Common myeloid progenitor, CD34-positive (primary cell): ENCODE results near the gene CR1.
"Not testable (repeated sequence)": the region's sequence is repeated elsewhere in the genome, so short reads cannot be mapped to it uniquely, and the experiment has no call there.

ENCODE experiments used
- CTCF ChIA-PET: fragments of 350-600 bp; sonication (Branson Sonifier 250); formaldehyde crosslinking; loops from one replicate; lab custom pipeline; 2021; ENCODE audit warnings: antibody characterized with exemption; lab: Charles Lee
- POLR2A ChIA-PET: fragments of 350-600 bp; sonication (Branson Sonifier 250); formaldehyde crosslinking; loops from one replicate; lab custom pipeline; 2021; ENCODE audit warnings: antibody characterized with exemption; lab: Charles Lee
- DNase-seq, 3 donors: peaks; one replicate each; pipeline versions ENCODE4 v3.0.0 to v3.0.0-alpha.2; 2013
- H3K27ac ChIP-seq, 2 experiments: 1 replicate in 1 of 2; 2 replicates in 1 of 2; pipeline ENCODE4 v1.7.0; 2013; ENCODE audit warnings: inconsistent platforms in 2 of 2, low read length in 2 of 2, mild to moderate bottlenecking in 2 of 2, low read depth in 1 of 2, moderate library complexity in 1 of 2; ENCODE audit not compliant: severe bottlenecking in 2 of 2, insufficient read depth in 1 of 2, poor library complexity in 1 of 2
- H3K27me3 ChIP-seq, 5 experiments: replicated peaks in 2 of 5; 1 replicate in 3 of 5; 2 replicates in 2 of 5; pipeline versions ENCODE4 v1.6.1 to v1.7.0; 2013; ENCODE audit warnings: low read length in 4 of 5, mild to moderate bottlenecking in 2 of 5, moderate library complexity in 2 of 5, inconsistent platforms in 1 of 5; ENCODE audit not compliant: insufficient read depth in 5 of 5, control insufficient read depth in 4 of 5
- H3K36me3 ChIP-seq, 4 experiments: 1 replicate in 2 of 4; 2 replicates in 2 of 4; pipeline versions ENCODE4 v1.6.1 to v1.7.0; 2013; ENCODE audit warnings: low read length in 3 of 4, control low read depth in 1 of 4, mild to moderate bottlenecking in 1 of 4; ENCODE audit not compliant: control insufficient read depth in 4 of 4, insufficient read depth in 4 of 4
- H3K4me1 ChIP-seq, 4 experiments: 1 replicate in 3 of 4; 2 replicates in 1 of 4; pipeline versions ENCODE4 v1.6.1 to v1.7.1; 2013; ENCODE audit warnings: low read length in 3 of 4, mild to moderate bottlenecking in 3 of 4, control low read depth in 1 of 4, inconsistent platforms in 1 of 4, moderate library complexity in 1 of 4; ENCODE audit not compliant: control insufficient read depth in 4 of 4, insufficient read depth in 4 of 4; ENCODE audit errors: control extremely low read depth in 1 of 4
- H3K4me3 ChIP-seq, 7 experiments: 1 replicate in 4 of 7; 2 replicates in 3 of 7; pipeline versions ENCODE4 v1.5.1 to v1.7.0; 2013; ENCODE audit warnings: mild to moderate bottlenecking in 7 of 7, low read length in 6 of 7, moderate library complexity in 6 of 7, inconsistent platforms in 2 of 7, low read depth in 2 of 7, control low read depth in 1 of 7; ENCODE audit not compliant: insufficient read depth in 4 of 7, control insufficient read depth in 1 of 7; ENCODE audit errors: extremely low read depth in 1 of 7
- H3K9me3 ChIP-seq, 5 experiments: 1 replicate in 4 of 5; 2 replicates in 1 of 5; pipeline versions ENCODE4 v1.6.1 to v1.7.1; 2013; ENCODE audit warnings: low read length in 4 of 5, mild to moderate bottlenecking in 2 of 5, inconsistent platforms in 1 of 5, low read depth in 1 of 5, moderate library complexity in 1 of 5; ENCODE audit not compliant: control insufficient read depth in 4 of 5, insufficient read depth in 2 of 5; ENCODE audit errors: control extremely low read depth in 1 of 5
- WGBS: methylation state at CpG from one replicate; pipeline ENCODE4 v1.1.5; 2013; ENCODE audit not compliant: insufficient coverage; 5-methylcytosine and 5-hydroxymethylcytosine counted together

Gene CR1

GRCh38 chr1:207605444-207606361, 109.7 kb downstream of the CR1 start:
- ChIA-PET POLR2A (no interaction called here), CTCF (no interaction called here)
- WGBS = 100% methylated on average over 5 of the region's 7 CpGs
- Histone ChIP-seq H3K4me1 (no peaks in the 10 kb centered on the region), H3K27me3 (no peaks in the 10 kb centered on the region), H3K4me3 (no peak overlapping the region), H3K9me3 (no peaks in the 10 kb centered on the region), H3K36me3 (no peaks in the 10 kb centered on the region), H3K27ac (no peak overlapping the region)
- no peak for DNase-seq

- ChIA-PET CTCF (no interaction called here), POLR2A (no interaction called here)
- H3K36me3 ChIP-seq = no peaks in the 10 kb centered on the region
- no peaks in the 10 kb centered on the region for H3K4me1 ChIP-seq
- no peak overlapping the region for H3K27ac ChIP-seq
- no peak for DNase-seq
- H3K9me3 ChIP-seq = peaks cover 0 to 2% (median 0%) of the 10 kb centered on the region in 5 experiments
- no CpG with 5 or more reads among the region's 2 CpGs for WGBS
- no peak overlapping the region for H3K4me3 ChIP-seq
- no peaks in the 10 kb centered on the region for H3K27me3 ChIP-seq
Observed at GRCh38 chr1:207606362-207606755, 110.4 kb downstream of the CR1 start.

- DNase-seq = no peak
- Histone ChIP-seq H3K4me3 (no peak overlapping the region), H3K27ac (no peak overlapping the region), H3K9me3 (peaks cover 0 to 7% (median 3%) of the 10 kb centered on the region in 5 experiments), H3K4me1 (no peaks in the 10 kb centered on the region), H3K27me3 (no peaks in the 10 kb centered on the region), H3K36me3 (no peaks in the 10 kb centered on the region)
- POLR2A ChIA-PET = no interaction called here
- CTCF ChIA-PET = no interaction called here
- 88% methylated on average over 8 of the region's 11 CpGs for WGBS
Observed at GRCh38 chr1:207612762-207613161, 116.8 kb downstream of the CR1 start.

- Histone ChIP-seq H3K27ac (no peak overlapping the region), H3K27me3 (no peaks in the 10 kb centered on the region), H3K4me3 (no peak overlapping the region), H3K9me3 (no peaks in the 10 kb centered on the region), H3K4me1 (peaks cover 0 to 16% (median 4%) of the 10 kb centered on the region in 4 experiments), H3K36me3 (no peaks in the 10 kb centered on the region)
- DNase-seq = peak; percentile 69 to 93 (median 86)
- 47% methylated on average over 4 of the region's 7 CpGs for WGBS
- CTCF ChIA-PET = interaction anchor here (0.7 to 2.1 kb wide), 11 partner anchors 8 to 180 kb away, joined by 3 to 10 read pairs (median 5); no protein-coding TSS in a partner anchor
- POLR2A ChIA-PET = interaction anchor here (0.8 kb wide), 1 partner anchor 9 kb away, joined by 3 read pairs; no protein-coding TSS in a partner anchor
Observed at GRCh38 chr1:207619871-207620542, 124.0 kb downstream of the CR1 start.

- WGBS = 100% methylated on average over 1 of the region's 2 CpGs
- Histone ChIP-seq H3K36me3 (no peaks in the 10 kb centered on the region), H3K9me3 (no peaks in the 10 kb centered on the region), H3K27ac (no peak overlapping the region), H3K4me3 (no peak overlapping the region), H3K27me3 (no peaks in the 10 kb centered on the region), H3K4me1 (peaks cover 0 to 16% (median 4%) of the 10 kb centered on the region in 4 experiments)
- CTCF ChIA-PET = interaction anchor here (0.9 to 2.1 kb wide), 10 partner anchors 9 to 52 kb away, joined by 3 to 10 read pairs (median 5); no protein-coding TSS in a partner anchor
- DNase-seq = no peak
- POLR2A ChIA-PET = interaction anchor here (0.8 kb wide), 1 partner anchor 9 kb away, joined by 3 read pairs; no protein-coding TSS in a partner anchor
Observed at GRCh38 chr1:207620543-207620893, 124.6 kb downstream of the CR1 start.

GRCh38 chr1:207625504-207626071, 129.6 kb downstream of the CR1 start:
- H3K9me3 ChIP-seq, DNase-seq, H3K36me3 ChIP-seq, POLR2A ChIA-PET, CTCF ChIA-PET, H3K4me3 ChIP-seq, H3K27me3 ChIP-seq: not testable (repeated sequence)
- peak overlapping the region in 1 of 2 experiments; percentile 65 for H3K27ac ChIP-seq
- no CpG with 5 or more reads among the region's 1 CpG for WGBS
- H3K4me1 ChIP-seq = peaks cover 0 to 30% (median 1%) of the 10 kb centered on the region in 4 experiments
